GM12878 (cell line): ENCODE measurements around the gene TMEM35A. TPM values are rescaled to one million over a fixed set of nuclear protein-coding genes. Genes with fewer than 3 reads are reported as not detected.

Experiments
- ATAC-seq: fragments of 200-7000 bp; cut with Tn5 transposase; 3 replicates; pipeline ENCODE4 v1.9.1; 2020; ENCODE audit warnings: mild to moderate bottlenecking, moderate library complexity
- BruUV-seq: library from RNA; stranded (reverse); fragments of 400-500 nt; replicated peaks from 2 replicates; lab custom pipeline; 2021; lab: Mats Ljungman, UMichigan
- CTCF ChIA-PET: fragments of 300-600 bp; sonication (Branson Sonifier 250); formaldehyde crosslinking; extraction: SDS; loops from one replicate; lab custom pipeline; 2021; ENCODE audit warnings: inconsistent platforms; lab: Yijun Ruan, JAX
- POLR2A ChIA-PET: fragments of 350-600 bp; formaldehyde crosslinking; extraction: SDS; loops from one replicate; lab custom pipeline; 2021; ENCODE audit warnings: inconsistent platforms; lab: Charles Lee
- RAD21 ChIA-PET: fragments of 300-600 bp; sonication (Branson Sonifier 250); formaldehyde crosslinking; loops from one replicate; lab custom pipeline; 2023; ENCODE audit warnings: antibody characterized with exemption; ENCODE audit not compliant: unreplicated experiment; lab: Charles Lee
- SMC1A ChIA-PET: fragments of 300-600 bp; sonication (Branson Sonifier 250); formaldehyde crosslinking; loops from one replicate; lab custom pipeline; 2023; ENCODE audit not compliant: unreplicated experiment, uncharacterized antibody; lab: Charles Lee
- DNase-seq: peaks from one replicate; pipeline ENCODE4 v3.0.0-alpha.2; 2011; ENCODE audit warnings: low read depth, low spot score
- FAIRE-seq: peaks from 3 replicates; lab custom pipeline; 2011; peaks lifted over from hg19 to GRCh38; lab: Jason Lieb, UNC
- H2AFZ ChIP-seq: 2 replicates; pipeline ENCODE4 v1.6.0; 2011; ENCODE audit warnings: low read depth, low read length, control low read depth; ENCODE audit not compliant: control insufficient read depth
- H3K27ac ChIP-seq: 2 replicates; pipeline ENCODE4 v1.5.1; 2011; ENCODE audit warnings: control low read depth; ENCODE audit not compliant: control insufficient read depth, insufficient read depth
- H3K27me3 ChIP-seq, 2 experiments: replicated peaks in 1 of 2; 2 replicates each; pipeline versions ENCODE4 v1.6.0 to v1.6.1; 2011; ENCODE audit warnings: low read length in 1 of 2; ENCODE audit not compliant: control insufficient read depth in 2 of 2, insufficient read depth in 2 of 2
- H3K36me3 ChIP-seq, 2 experiments: 2 replicates each; pipeline ENCODE4 v1.5.1; 2011; ENCODE audit warnings: low read length in 1 of 2; ENCODE audit not compliant: control insufficient read depth in 2 of 2, insufficient read depth in 2 of 2
- H3K4me1 ChIP-seq: 2 replicates; pipeline ENCODE4 v1.6.1; 2011; ENCODE audit warnings: mild to moderate bottlenecking, low read length, moderate library complexity, mixed read lengths; ENCODE audit not compliant: control insufficient read depth, insufficient read depth
- H3K4me2 ChIP-seq: 2 replicates; pipeline ENCODE4 v1.6.0; 2011; ENCODE audit warnings: control low read depth; ENCODE audit not compliant: control insufficient read depth, insufficient read depth
- H3K4me3 ChIP-seq: fragments of 200-600 bp; sonication (generic); 2 replicates; pipeline ENCODE4 v1.5.1; 2016
- H3K79me2 ChIP-seq: 2 replicates; pipeline ENCODE4 v1.6.0; 2011; ENCODE audit warnings: low read length; ENCODE audit not compliant: control insufficient read depth, insufficient read depth
- H3K9ac ChIP-seq: 2 replicates; pipeline ENCODE4 v1.8.0; 2011; ENCODE audit warnings: low read length, control low read depth, mixed read lengths; ENCODE audit not compliant: control insufficient read depth, insufficient read depth
- H3K9me3 ChIP-seq: replicated peaks from 3 replicates; pipeline ENCODE4 v1.5.1; 2011; ENCODE audit warnings: mild to moderate bottlenecking, low read length; ENCODE audit not compliant: control insufficient read depth, insufficient read depth
- H4K20me1 ChIP-seq: 2 replicates; pipeline ENCODE4 v1.6.0; 2011; ENCODE audit not compliant: control insufficient read depth, insufficient read depth
- E4F1 ChIP-seq: fragments of 450-650 bp; IDR thresholded peaks from 2 replicates; pipeline ENCODE4 v1.6.1; 2018; ENCODE audit warnings: borderline replicate concordance, mild to moderate bottlenecking; ENCODE audit not compliant: partially characterized antibody
- RFX5 ChIP-seq: IDR thresholded peaks from 2 replicates; pipeline ENCODE4 v1.6.1; 2011; ENCODE audit warnings: low read depth, low read length, improper control_type of control experiment
- ZNF207 ChIP-seq: fragments of 450-650 bp; IDR thresholded peaks from 2 replicates; pipeline ENCODE4 v1.6.1; 2014; ENCODE audit warnings: antibody characterized with exemption, mild to moderate bottlenecking, borderline replicate concordance
- WGBS: methylation state at CpG from one replicate; pipeline ENCODE4 v1.1.6; 2016; ENCODE audit warnings: low lambda C conversion rate; ENCODE audit not compliant: insufficient replicate concordance, insufficient coverage; ENCODE audit errors: missing lambda C conversion rate; 5-methylcytosine and 5-hydroxymethylcytosine counted together
- in situ Hi-C: fragments of 300-500 bp; cut with MboI; formaldehyde crosslinking; loops from 9 replicates; pipeline ENCODE4 v1.14.3; 2018; ENCODE audit warnings: mixed read lengths
- intact Hi-C: fragments of 100-400 bp; cut with micrococcal nuclease; formaldehyde crosslinking; loops from one replicate; pipeline ENCODE4 v1.14.2; 2022; ENCODE audit not compliant: unreplicated experiment
- polyA plus RNA-seq, 11 experiments: library from polyadenylated mRNA; depleted of rRNA in 4 of 11; unstranded in 6 of 11; stranded (reverse) in 5 of 11; fragments of >200 nt; fragmentation: Nextera tagmentation in 4 of 11; fragmentation: Illumina TruSeq in 1 of 11; extraction: Ambion mirVana in 4 of 11; extraction: Trizol in 1 of 11; gene quantifications; 1 replicate in 1 of 11; 2 replicates in 10 of 11; pipeline versions ENCODE4 v1.2.1 to v1.2.3, GENCODE V29; 2011 to 2016; ENCODE audit warnings: inconsistent platforms in 2 of 11, missing spikeins in 2 of 11, low read depth in 1 of 11
- total RNA-seq, 4 experiments: library from RNA; depleted of rRNA in 3 of 4; stranded (reverse); fragments of >200 nt in 3 of 4; fragmentation: Illumina TruSeq in 1 of 4; extraction: Trizol in 1 of 4; gene quantifications; 2 replicates each; pipeline versions ENCODE4 v1.2.1 to v1.2.3, GENCODE V29; 2013 to 2021

The TMEM35A gene
- total and polyA plus RNA-seq, 10 of the 15 experiments (the other 5 are each of a cell fraction or from before 2014, with no cell fraction given), result not detected

GRCh38 chrX:101079736-101080270, 1.1 kb downstream of the TMEM35A start:
- Histone ChIP-seq H3K27ac (no peak overlapping the region), H3K4me1 (no peaks in the 10 kb centered on the region), H4K20me1 (no peaks in the 10 kb centered on the region), H3K9me3 (no peaks in the 10 kb centered on the region), H3K4me3 (no peak overlapping the region), H3K4me2 (no peak overlapping the region), H3K36me3 (no peaks in the 10 kb centered on the region), H2AFZ (no peak overlapping the region), H3K9ac (no peak overlapping the region), H3K79me2 (no peaks in the 10 kb centered on the region), H3K27me3 (peaks cover 0 to 2% of the 10 kb centered on the region in 2 experiments; a peak in 3 of 4 replicates)
- intact Hi-C loops (no loop called here), in situ Hi-C loops (no loop called here)
- WGBS, result 50% methylated on average over 8 of the region's 8 CpGs
- ChIA-PET POLR2A (no interaction called here), SMC1A (no interaction called here), RAD21 (no interaction called here), CTCF (interaction anchor here (0.6 kb wide), 1 partner anchor 718 kb away, joined by 3 read pairs; no protein-coding TSS in a partner anchor)
- DNase-seq, result no peak
- TF ChIP-seq RFX5 (no peak), E4F1 (no peak), ZNF207 (no peak)
- ATAC-seq, result no peak
- no TSS peak for BruUV-seq
- FAIRE-seq, result no peak
